Measurements from ENCODE around the gene PRSS57. TPM values are rescaled to one million over a fixed set of nuclear protein-coding genes. Genes with fewer than 3 reads are reported as not detected.

PRSS57 gene
- total and polyA plus RNA-seq, 2 of the 13 experiments (the other 11 are each of a cell fraction or from before 2014, with no cell fraction given) = 0.12 TPM; not detected in 1

- TF ChIP-seq HHEX (CRISPR knock-in tag; IDR thresholded peaks at IDR 0.05) (no peak), YEATS2 (CRISPR knock-in tag; IDR thresholded peaks at IDR 0.05; ENCODE audit: borderline replicate concordance) (peak; percentile 13; the same call in 1 of the 2 replicates), GMEB1 (CRISPR knock-in tag; IDR thresholded peaks at IDR 0.05; ENCODE audit: borderline replicate concordance) (peak; percentile 82), MXI1 (IDR thresholded peaks at IDR 0.05; ENCODE audit: borderline replicate concordance, low read depth, low read length) (peak; percentile 42; the same call in 1 of the 3 replicates), SALL2 (CRISPR knock-in tag; IDR thresholded peaks at IDR 0.05) (peak; percentile 68), PTBP1 (IDR thresholded peaks at IDR 0.05; ENCODE audit: low read depth, low read length, poor library complexity, severe bottlenecking) (no peak), ZNF616 (CRISPR knock-in tag; IDR thresholded peaks at IDR 0.05; ENCODE audit: low read depth) (0 out of 2 replicates have a peak, but pooled peaks have one; percentile 61), SETDB1 (CRISPR knock-in tag; IDR thresholded peaks at IDR 0.05; ENCODE audit: borderline replicate concordance) (no peak), ZNF652 (CRISPR knock-in tag; IDR thresholded peaks at IDR 0.05; ENCODE audit: borderline replicate concordance, low read depth) (no peak), ZNF687 (CRISPR knock-in tag; IDR thresholded peaks at IDR 0.05) (peak; percentile 29), RNF2 (conservative IDR thresholded peaks at IDR 0.05; ENCODE audit: low read depth) (peak; percentile 84), NFYC (CRISPR knock-in tag; IDR thresholded peaks at IDR 0.05) (peak; percentile 7; the same call in 1 of the 2 replicates), TAF1 (CRISPR knock-in tag; IDR thresholded peaks at IDR 0.05) (peak; percentile 42; the same call in 1 of the 2 replicates), POLR2G (IDR thresholded peaks at IDR 0.05; ENCODE audit: low read depth, low read length) (peak; percentile 62), ARID4A (CRISPR knock-in tag; IDR thresholded peaks at IDR 0.05; ENCODE audit: borderline replicate concordance) (peak; percentile 56; the same call in 1 of the 2 replicates), FOXJ3 (CRISPR knock-in tag; IDR thresholded peaks at IDR 0.05; ENCODE audit: borderline replicate concordance) (no peak), MAX (IDR thresholded peaks at IDR 0.05) (peak; percentile 84)
Observed at GRCh38 chr19:680287-681028, 14.8 kb downstream of the PRSS57 start (continued).

All from HepG2 (cell line).